CD1c-positive myeloid dendritic cell (primary cell): ENCODE results near the gene B3GNT7.
"Not testable (repeated sequence)": the region's sequence is repeated elsewhere in the genome, so short reads cannot be mapped to it uniquely, and the experiment has no call there.

Source experiments
- DNase-seq: peaks from one replicate; pipeline ENCODE4 v3.0.0-alpha.2; 2016; ENCODE audit errors: extremely low spot score

B3GNT7 gene

DNA sequence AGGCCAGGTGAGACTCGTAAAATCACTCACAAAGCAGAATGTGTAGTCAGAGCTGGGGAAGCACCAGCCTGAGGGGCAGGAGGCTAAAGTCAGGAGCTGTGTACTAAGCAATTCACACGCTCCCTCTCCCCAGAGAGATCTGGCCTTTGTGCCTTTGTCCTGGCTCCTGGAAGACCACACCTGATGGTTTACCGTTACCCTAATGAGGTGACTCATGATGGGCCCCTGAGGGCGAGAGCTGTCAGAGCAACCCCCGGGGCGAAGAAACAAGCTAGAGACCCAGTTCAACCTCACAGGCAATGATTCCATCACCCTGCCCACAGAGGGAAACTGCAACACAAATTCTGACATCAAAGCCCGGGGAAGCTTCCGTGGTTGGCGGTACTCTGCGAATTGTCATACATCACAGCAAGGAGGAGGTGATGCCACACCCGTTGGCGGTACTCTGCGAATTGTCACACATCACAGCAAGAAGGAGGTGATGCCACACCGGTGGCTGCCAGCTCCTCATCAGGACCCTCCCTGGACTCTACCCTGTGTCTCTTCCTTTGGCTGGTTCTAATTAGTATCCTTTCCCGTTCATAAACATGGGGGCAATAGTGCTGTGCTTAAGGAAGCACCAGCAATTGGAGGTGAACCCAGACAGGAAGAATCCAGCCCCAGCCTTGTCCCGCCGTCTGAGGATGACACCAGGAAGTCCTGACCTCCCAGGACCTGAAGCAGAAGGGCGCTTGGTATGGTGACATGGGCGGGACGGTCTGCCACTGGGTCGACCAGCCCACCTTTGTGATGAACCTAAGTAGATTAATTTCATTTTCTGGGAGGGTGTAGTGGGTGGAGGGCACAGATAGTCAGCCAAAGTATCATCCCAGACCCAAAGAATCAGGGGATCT, 30.5 kb downstream of the B3GNT7 start:
- DNase-seq = peak; percentile 21

DNA sequence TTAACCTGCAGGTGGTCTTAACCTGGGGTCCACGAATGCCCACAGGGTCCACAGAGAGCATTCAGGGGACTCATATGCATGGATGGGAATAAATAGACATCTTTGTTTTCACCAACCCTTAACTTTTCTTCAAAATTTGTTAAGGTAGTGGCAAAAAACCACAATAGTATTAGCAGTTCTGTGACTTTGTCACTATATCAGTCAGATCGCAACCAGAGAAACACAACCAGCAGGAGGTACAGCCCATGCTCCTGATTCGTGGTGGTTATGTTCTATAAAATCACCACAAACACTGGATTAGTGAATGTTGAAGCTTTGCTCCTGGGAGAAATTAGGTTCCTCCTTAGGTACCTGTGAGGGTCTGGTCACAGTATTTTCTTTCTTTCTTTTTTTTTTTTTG, 31.6 kb downstream of the B3GNT7 start:
- no peak for DNase-seq

DNA sequence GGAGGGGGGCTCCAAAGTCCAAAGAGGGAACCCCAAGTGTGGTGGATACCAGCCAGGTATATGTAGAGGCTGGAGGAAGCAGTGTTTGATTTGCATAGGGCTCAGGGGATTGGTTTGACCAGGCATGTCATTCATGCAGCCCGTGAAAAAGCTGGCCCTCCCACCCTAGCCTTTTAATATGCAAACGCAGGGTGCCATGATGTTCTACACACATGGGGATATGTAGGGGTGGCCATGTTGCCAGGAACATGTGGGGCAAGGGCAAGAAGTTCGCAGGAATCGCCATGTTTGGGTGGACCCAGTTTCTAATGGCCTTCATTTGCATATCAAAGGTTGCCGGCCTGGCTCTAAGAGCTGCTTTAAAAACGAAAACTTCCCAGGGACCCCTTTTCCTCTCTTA, 33.6 kb downstream of the B3GNT7 start:
- DNase-seq = no peak

DNA sequence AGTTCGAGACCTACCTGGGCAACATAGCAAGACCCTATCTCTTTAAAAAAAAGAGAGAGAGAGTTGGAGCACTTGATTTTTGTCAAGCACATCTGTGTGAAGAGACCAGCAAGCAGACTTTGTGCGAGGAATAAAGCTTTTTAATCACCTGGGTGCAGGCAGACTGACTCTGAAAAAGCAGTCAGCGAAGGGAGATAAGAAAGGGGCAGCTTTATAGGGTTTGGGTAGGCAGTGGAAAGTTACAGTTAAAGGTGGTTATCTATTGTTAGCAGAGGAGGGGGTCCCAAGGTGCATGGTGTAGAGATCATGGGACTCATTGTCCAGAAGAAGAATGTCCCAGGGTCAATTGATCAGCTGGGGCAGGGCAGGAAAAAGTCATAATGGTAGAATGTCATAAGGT, 34.4 kb downstream of the B3GNT7 start:
- DNase-seq = no peak

DNA sequence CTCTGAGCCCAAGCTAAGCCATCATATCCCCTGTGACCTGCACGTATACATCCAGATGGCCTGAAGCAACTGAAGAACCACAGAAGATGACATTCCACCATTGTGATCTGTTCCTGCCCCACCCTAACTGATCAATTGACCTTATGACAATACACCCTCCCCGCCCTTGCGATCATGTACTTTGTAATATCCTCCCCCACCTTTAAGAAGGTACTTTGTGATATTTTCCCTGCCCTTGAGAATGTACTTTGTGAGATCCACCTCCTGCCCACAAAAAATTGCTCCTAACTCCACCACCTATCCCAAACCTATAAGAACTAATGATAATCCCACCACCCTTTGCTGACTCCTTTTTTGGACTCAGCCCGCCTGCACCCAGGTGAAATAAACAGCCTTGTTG, 34.9 kb downstream of the B3GNT7 start:
- DNase-seq = not testable (repeated sequence)

DNA sequence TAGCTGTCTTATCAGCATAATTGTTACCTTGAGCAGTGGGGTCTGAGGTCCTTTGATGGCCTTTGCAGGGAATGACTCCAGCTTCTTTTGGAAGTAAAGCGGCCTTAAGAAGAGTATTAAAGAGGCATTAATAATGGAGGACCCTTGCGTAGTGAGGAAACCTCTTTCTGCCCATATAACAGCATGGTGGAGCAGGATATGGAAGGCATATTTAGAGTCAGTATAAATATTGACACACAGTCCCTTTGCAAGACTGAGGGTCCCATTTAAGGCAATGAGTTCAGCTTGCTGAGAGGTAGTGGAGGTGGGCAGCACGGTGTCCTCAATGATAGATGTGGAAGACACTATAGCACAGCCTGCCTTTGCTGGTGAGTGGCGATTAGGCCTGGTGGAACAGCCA, 36.1 kb downstream of the B3GNT7 start:
- DNase-seq = no peak

DNA sequence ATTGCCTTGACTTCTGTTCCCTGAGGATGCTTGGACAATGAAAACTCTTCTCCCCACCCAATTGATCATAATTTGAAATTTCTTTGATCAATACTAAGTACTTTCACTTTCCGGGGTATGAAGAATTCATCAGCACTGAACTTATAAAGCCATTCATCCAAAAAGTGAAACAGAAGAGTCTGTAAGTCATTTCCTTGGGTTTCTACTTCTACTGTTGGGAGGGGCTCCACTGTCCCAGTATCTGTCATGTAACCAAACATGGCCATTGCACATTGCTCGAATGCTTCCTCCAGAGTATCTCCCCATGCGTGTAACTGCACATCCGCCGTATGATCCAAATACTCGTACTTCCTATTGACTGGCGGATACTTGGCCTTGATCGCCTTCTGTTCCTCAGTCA, 38.5 kb downstream of the B3GNT7 start:
- DNase-seq = no peak

DNA sequence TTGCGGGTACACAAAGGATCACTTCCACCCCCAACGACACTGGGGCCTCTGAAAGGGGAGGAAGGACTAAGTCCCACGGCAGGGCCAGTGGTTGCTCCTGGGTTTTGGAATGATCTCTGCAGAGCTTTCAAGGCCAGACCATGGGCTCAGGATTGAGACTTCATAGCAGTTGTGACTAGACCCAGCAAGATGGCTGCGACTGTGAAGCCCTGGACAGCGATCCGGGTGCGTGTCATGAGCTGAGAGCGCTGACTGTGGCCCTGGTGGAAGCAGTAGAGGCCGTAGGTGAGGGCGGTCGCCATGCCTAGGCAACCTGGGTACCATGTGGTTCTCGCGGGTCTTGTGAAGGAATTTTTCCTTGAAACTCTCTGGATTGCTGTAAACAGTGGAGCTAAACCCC, 41.4 kb downstream of the B3GNT7 start:
- DNase-seq = no peak

DNA sequence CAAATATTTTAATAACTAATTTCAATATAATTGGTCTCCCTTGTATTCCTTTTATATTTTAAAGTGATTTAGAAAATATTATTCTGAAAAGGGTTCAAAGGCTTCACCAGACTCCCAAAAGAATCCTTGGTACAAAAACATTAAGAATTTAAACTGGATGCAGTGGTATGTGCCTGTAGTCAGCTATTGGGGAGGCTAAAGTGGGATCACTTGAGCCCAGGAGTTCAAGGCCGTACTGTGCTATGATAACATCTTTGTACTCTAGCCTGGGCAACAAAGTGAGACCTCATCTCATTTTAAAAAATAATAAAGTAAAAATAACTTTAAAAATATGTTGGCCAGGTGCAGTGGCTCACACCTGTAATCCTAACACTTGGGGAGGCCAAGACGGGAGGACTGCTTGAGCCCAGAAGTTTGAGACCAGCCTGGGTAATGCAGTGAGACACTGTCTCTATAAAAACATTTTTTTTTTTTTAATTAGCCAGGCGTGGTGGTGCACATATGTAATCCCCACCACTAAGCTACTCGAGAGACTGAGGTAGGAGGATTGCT, 54.1 kb downstream of the B3GNT7 start:
- no peak for DNase-seq

DNA sequence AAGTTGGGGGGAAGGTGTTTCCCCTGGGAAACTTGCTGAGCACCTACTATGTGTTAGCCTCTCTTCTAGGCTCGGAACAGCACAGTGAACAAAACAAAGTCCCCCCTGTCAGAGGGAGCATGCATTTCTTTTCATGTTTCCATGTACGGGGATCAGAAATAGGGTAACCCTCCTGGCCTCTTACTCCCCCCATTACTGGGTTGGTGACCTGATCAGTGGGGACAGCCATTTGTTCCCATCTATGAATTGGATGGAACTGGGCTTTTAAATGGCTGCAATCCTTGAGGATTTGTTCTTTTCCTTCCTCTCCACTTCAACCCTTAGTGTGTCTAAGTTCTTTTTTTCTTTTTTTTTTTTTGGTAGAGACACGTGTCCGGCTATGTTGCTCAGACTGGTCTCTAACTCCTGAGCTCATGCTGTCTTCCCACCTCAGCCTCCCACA, 55.1 kb downstream of the B3GNT7 start:
- no peak for DNase-seq
